ENCODE measurements around the gene TBC1D16.
A peak's percentile ranks its signal among the peaks of the same experiment; 100 is the strongest.

The TBC1D16 gene

DNA sequence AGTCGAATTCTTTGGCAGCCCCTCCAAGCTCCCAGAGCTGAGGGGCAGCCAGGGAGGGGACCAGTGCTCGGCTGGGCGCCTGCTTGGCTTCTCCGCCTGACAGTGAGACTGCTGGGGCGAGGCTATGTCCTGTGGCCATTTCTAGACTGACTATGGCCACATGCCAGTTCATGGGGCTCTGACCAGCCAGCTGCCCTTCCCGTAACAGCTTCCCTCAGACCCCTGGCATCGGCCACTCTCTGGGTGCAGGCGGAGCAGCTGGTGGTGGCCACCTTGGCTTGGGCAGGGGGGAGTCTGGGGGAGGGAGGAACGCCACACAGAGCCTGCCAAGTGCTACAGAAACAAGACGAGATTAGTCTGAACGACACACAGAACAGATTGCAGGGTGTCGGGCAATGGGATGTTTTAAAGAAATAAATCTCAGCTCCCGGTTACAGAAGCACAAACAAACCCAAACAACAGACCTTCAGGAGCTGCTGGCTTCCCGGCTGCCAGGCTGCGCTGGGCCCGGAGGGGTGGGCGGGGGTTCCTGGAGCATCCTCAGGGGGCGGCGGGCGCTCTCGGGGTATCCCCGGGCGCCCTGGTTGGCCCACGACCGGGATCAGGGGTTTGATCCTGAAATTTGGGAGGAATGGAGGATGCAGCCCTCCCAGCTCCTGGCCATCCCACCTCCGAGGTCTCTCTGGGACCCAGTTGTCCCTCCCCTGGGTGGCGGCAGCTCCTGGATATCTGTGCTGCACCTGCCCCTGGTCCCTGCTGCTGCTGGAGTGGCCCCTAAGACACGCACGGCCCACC lies 34.5 kb downstream of the TBC1D16 start:
- H3K4me1 ChIP-seq (ENCODE audit: control insufficient read depth in 1 of 2, insufficient read depth in 1 of 2, low read depth in 1 of 2, low read length in 1 of 2) = peaks cover 32 to 33% of the 10 kb centered on the region in 2 experiments
- H3K9me3 ChIP-seq = no peaks in the 10 kb centered on the region
- no peak overlapping the region for H3K4me3 ChIP-seq (ENCODE audit: low read depth in 1 of 2, low read length in 1 of 2)
- TF ChIP-seq, protein P1, sequence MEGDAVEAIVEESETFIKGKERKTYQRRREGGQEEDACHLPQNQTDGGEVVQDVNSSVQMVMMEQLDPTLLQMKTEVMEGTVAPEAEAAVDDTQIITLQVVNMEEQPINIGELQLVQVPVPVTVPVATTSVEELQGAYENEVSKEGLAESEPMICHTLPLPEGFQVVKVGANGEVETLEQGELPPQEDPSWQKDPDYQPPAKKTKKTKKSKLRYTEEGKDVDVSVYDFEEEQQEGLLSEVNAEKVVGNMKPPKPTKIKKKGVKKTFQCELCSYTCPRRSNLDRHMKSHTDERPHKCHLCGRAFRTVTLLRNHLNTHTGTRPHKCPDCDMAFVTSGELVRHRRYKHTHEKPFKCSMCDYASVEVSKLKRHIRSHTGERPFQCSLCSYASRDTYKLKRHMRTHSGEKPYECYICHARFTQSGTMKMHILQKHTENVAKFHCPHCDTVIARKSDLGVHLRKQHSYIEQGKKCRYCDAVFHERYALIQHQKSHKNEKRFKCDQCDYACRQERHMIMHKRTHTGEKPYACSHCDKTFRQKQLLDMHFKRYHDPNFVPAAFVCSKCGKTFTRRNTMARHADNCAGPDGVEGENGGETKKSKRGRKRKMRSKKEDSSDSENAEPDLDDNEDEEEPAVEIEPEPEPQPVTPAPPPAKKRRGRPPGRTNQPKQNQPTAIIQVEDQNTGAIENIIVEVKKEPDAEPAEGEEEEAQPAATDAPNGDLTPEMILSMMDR (IDR thresholded peaks at IDR 0.05) = no peak
- peaks cover 3% of the 10 kb centered on the region for H3K27me3 ChIP-seq
- H3K27ac ChIP-seq = no peak overlapping the region
- no peaks in the 10 kb centered on the region for H3K36me3 ChIP-seq

DNA sequence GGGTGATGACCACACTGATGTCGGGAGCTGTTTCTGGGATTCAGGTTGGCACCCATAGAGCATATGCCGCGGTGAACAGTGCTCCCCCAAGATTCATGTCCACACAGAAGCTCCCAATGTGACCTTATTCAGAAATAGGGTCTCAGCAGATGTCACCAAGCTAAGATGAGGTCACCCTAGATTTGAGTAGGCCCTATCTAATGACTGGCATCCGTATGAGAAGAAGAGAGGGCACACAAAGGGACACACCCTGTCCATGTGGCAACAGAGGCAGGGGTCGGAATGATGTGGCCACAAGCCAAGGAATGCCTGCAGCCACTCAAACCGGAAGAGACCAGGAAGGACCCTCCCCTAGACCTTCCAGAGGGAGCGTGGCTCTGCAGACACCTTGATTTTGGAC lies 35.5 kb downstream of the TBC1D16 start:
- no peaks in the 10 kb centered on the region for H3K36me3 ChIP-seq
- TF ChIP-seq, protein P1 (IDR thresholded peaks at IDR 0.05) = no peak
- H3K27ac ChIP-seq = no peak overlapping the region
- no peaks in the 10 kb centered on the region for H3K9me3 ChIP-seq
- no peak overlapping the region for H3K4me3 ChIP-seq (ENCODE audit: low read depth in 1 of 2, low read length in 1 of 2)
- H3K4me1 ChIP-seq (ENCODE audit: control insufficient read depth in 1 of 2, insufficient read depth in 1 of 2, low read depth in 1 of 2, low read length in 1 of 2) = peaks cover 36 to 37% of the 10 kb centered on the region in 2 experiments
- H3K27me3 ChIP-seq = peaks cover 3% of the 10 kb centered on the region

DNA sequence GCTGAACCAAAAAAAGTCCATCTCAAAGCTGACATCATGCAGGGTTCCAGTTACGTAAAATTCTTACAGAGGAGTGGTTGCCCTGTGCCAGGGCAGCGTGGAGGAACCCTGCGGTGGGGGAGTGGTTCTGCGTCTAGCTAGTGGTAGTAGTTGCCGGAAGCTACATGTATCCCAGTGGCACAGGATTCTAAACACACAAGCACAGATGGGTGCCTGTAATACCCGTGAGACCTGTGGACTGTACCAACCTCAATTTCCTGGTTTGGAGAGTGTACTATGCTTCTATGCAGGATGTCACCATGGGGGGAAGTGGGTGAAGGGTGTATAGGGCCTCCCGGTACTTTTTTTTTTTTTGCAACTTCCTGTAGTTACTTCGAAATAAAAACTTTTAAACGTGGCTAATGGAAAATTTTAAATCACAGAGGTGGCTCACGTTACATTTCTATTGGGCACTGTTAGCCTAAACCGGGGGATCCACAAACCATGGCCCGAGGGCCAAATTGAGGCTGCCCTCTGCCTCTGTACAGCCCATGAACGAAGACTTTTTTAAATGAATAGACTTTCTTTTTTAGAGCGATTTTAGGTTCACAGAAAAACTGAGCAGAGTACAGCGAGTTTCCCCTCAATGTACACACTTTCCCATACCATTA lies 38.5 kb downstream of the TBC1D16 start:
- Histone ChIP-seq H3K27me3 (peaks cover 10% of the 10 kb centered on the region), H3K9me3 (no peaks in the 10 kb centered on the region), H3K27ac (peak overlapping the region; percentile 97), H3K36me3 (no peaks in the 10 kb centered on the region), H3K4me3 (ENCODE audit: low read depth in 1 of 2, low read length in 1 of 2) (peak overlapping the region; percentile 38 to 44), H3K4me1 (ENCODE audit: control insufficient read depth in 1 of 2, insufficient read depth in 1 of 2, low read depth in 1 of 2, low read length in 1 of 2) (peaks cover 66 to 67% of the 10 kb centered on the region in 2 experiments)
- TF ChIP-seq, protein P1 (IDR thresholded peaks at IDR 0.05) = peak; percentile 63

DNA sequence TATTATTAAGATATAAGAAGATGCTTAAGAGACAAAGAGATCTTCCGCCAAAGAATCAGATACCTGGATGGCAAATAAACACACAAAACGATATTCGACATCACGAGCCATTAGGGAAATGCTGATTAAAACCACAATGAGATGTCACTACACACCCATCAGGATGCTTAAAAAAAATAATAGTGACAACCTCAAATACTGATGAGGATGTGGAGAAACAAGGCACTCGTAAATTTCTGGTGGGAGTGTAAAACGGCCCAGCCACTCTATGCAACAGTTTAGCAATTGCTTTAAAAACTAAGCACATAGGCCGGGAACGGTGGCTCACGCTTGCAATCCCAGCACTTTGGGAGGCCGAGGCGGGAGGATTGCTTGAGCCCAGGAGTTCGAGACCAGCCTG lies 39.4 kb downstream of the TBC1D16 start:
- peak overlapping the region; percentile 22 to 38 for H3K4me3 ChIP-seq (ENCODE audit: low read depth in 1 of 2, low read length in 1 of 2)
- H3K27ac ChIP-seq = peak overlapping the region; percentile 97
- peaks cover 71 to 74% of the 10 kb centered on the region in 2 experiments for H3K4me1 ChIP-seq (ENCODE audit: control insufficient read depth in 1 of 2, insufficient read depth in 1 of 2, low read depth in 1 of 2, low read length in 1 of 2)

DNA sequence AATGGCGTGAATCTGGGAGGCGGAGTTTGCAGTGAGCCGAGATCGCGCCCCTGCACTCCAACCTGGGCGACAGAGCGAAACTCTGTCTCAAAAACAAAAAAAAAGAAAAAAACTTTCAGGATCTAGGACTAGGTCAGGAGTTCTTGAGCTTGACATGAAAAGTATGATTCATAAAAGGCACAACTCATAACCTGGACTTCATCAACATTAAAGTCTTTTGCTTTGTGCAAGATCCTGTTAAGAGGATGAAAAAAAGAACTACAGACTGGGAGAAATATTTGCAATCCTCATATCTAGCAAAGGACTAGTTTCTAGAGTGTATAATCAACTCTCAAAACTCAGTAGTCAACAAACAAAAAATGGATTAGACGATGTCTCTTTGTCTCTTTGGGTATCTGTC lies 40.0 kb downstream of the TBC1D16 start:
- Histone ChIP-seq H3K9me3 (no peaks in the 10 kb centered on the region), H3K4me1 (ENCODE audit: control insufficient read depth in 1 of 2, insufficient read depth in 1 of 2, low read depth in 1 of 2, low read length in 1 of 2) (peaks cover 71 to 74% of the 10 kb centered on the region in 2 experiments)
- TF ChIP-seq, protein P1 (IDR thresholded peaks at IDR 0.05) = no peak

More for the DNA sequence above, 39.4 kb downstream of the TBC1D16 start:
- H3K9me3 ChIP-seq = no peaks in the 10 kb centered on the region
- H3K36me3 ChIP-seq = no peaks in the 10 kb centered on the region
- peaks cover 18% of the 10 kb centered on the region for H3K27me3 ChIP-seq
- TF ChIP-seq, protein P1 (IDR thresholded peaks at IDR 0.05) = no peak

More for the DNA sequence above, 40.0 kb downstream of the TBC1D16 start:
- peaks cover 24% of the 10 kb centered on the region for H3K27me3 ChIP-seq
- no peaks in the 10 kb centered on the region for H3K36me3 ChIP-seq
- peak overlapping the region; percentile 97 for H3K27ac ChIP-seq
- no peak overlapping the region for H3K4me3 ChIP-seq (ENCODE audit: low read depth in 1 of 2, low read length in 1 of 2)
